ENCODE results near the gene FFAR1. TPM values are rescaled to one million over a fixed set of nuclear protein-coding genes. Genes with fewer than 3 reads are reported as not detected.

FFAR1 gene
- polyA plus RNA-seq, 1 of the 3 experiments (the other 2 are of a cell fraction), result not detected

DNA sequence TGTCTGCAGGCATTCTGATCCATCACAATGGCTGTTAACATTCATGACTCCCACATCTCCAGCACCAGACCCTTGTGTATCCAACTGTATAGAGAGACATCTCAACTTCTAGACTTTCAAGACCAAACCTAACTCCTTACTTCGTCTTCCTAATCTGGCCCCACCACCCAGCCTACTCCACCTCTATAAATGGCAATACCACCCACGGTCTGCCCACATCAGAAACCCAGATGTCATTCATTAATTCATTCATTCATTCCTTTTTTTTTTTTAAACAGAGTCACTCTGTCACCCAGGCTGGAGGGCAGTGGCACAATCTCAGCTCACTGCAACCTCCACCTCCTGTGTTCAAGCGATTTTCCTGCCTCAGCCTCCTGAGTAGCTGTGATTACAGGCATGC is 33.6 kb downstream of the FFAR1 start:
- DNase-seq, result no peak
- Histone ChIP-seq H3K79me2 (ENCODE audit: insufficient read depth) (no peaks in the 10 kb centered on the region), H3K9ac (no peak overlapping the region), H3K36me3 (replicated peaks in 1 of 2; ENCODE audit: control insufficient read depth in 1 of 2, insufficient read depth in 2 of 2, low read length in 1 of 2) (no peaks in the 10 kb centered on the region), H3K9me2 (no peaks in the 10 kb centered on the region), H3K9me3 (peaks cover 4% of the 10 kb centered on the region; the same call in 1 of the 2 replicates), H3K4me3 (ENCODE audit: low read depth in 2 of 2, low read length in 1 of 2) (no peak overlapping the region), H3K4me1 (ENCODE audit: control insufficient read depth in 1 of 2, insufficient read depth in 2 of 2, low read depth in 1 of 2, low read length in 1 of 2) (no peaks in the 10 kb centered on the region), H4K20me1 (ENCODE audit: insufficient read depth) (no peaks in the 10 kb centered on the region), H3F3A (replicated peaks; ENCODE audit: insufficient read depth) (no peaks in the 10 kb centered on the region), H3K27me3 (ENCODE audit: insufficient read depth) (peaks cover 10% of the 10 kb centered on the region; the same call in 1 of the 2 replicates), H3K27ac (ENCODE audit: low read depth in 2 of 2, low read length in 1 of 2) (no peak overlapping the region), H2AFZ (ENCODE audit: low read depth) (no peak overlapping the region), H3K4me2 (no peak overlapping the region)
- CTCF ChIA-PET, result interaction anchor here (0.8 kb wide), 1 partner anchor 129 kb away, joined by 3 read pairs; no protein-coding TSS in a partner anchor
- 0% methylated on average over 3 of the region's 3 CpGs for WGBS (ENCODE audit: low lambda C conversion rate)
- POLR2A ChIA-PET, result no interaction called here
- TF ChIP-seq, protein P1, sequence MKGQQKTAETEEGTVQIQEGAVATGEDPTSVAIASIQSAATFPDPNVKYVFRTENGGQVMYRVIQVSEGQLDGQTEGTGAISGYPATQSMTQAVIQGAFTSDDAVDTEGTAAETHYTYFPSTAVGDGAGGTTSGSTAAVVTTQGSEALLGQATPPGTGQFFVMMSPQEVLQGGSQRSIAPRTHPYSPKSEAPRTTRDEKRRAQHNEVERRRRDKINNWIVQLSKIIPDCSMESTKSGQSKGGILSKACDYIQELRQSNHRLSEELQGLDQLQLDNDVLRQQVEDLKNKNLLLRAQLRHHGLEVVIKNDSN (IDR thresholded peaks at IDR 0.05; ENCODE audit: borderline replicate concordance, low read depth), result no peak
- TF ChIP-seq SMC3 (IDR thresholded peaks at IDR 0.05; ENCODE audit: low read depth, low read length) (no peak), RFX5 (IDR thresholded peaks at IDR 0.05; ENCODE audit: low read length) (no peak)

DNA sequence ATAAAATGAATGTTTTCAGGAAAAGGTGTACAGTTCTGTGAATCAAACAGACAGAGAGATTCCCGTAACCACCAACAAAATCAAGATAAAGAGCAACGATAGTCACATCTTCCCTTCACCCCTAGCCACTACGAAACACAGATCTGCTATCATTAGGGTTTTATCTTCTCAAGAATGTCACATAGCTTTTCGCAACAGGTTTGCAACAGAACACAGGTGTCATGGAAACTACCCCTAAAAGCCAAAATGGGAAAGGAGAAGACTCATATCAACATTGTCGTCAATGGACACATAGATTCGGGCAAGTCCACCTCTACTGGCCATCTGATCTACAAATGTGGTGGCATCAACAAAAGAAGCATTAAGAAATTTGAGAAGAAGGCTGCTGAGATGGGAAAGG is 34.2 kb downstream of the FFAR1 start:
- H3K27me3 ChIP-seq (ENCODE audit: insufficient read depth), result 0 out of 2 replicates have a peak, but pooled peaks cover 8% of the 10 kb centered on the region
- WGBS (ENCODE audit: low lambda C conversion rate), result 5% methylated on average over 6 of the region's 6 CpGs
- no peak overlapping the region for H2AFZ ChIP-seq (ENCODE audit: low read depth)
- H4K20me1 ChIP-seq (ENCODE audit: insufficient read depth), result no peaks in the 10 kb centered on the region
- H3K9ac ChIP-seq, result no peak overlapping the region
- no peak overlapping the region for H3K4me2 ChIP-seq
- H3F3A ChIP-seq (replicated peaks; ENCODE audit: insufficient read depth), result no peaks in the 10 kb centered on the region
- no peaks in the 10 kb centered on the region for H3K36me3 ChIP-seq (replicated peaks in 1 of 2; ENCODE audit: control insufficient read depth in 1 of 2, insufficient read depth in 2 of 2, low read length in 1 of 2)
- no peak overlapping the region for H3K4me3 ChIP-seq (ENCODE audit: low read depth in 2 of 2, low read length in 1 of 2)
- ChIA-PET CTCF (interaction anchor here (0.6 kb wide), 1 partner anchor 113 kb away, joined by 3 read pairs; no protein-coding TSS in a partner anchor), POLR2A (no interaction called here)
- DNase-seq, result no peak
- TF ChIP-seq ELF1 (IDR thresholded peaks at IDR 0.05) (no peak), TEAD4 (IDR thresholded peaks at IDR 0.05; ENCODE audit: borderline replicate concordance, insufficient read depth) (no peak), EZH2phosphoT487 (IDR thresholded peaks at IDR 0.05; ENCODE audit: borderline replicate concordance, low read depth) (no peak), GATA2 (CRISPR knock-in tag; IDR thresholded peaks at IDR 0.05) (no peak), TCF12 (IDR thresholded peaks at IDR 0.05) (no peak), NFIC (IDR thresholded peaks at IDR 0.05; ENCODE audit: borderline replicate concordance) (no peak), FOSL2 (IDR thresholded peaks at IDR 0.05; ENCODE audit: borderline replicate concordance, low read depth) (no peak), RCOR1 (IDR thresholded peaks at IDR 0.05; ENCODE audit: low read length) (no peak), TAF1 (IDR thresholded peaks at IDR 0.05; ENCODE audit: borderline replicate concordance, low read depth, low read length) (no peak), YY1 (IDR thresholded peaks at IDR 0.05; ENCODE audit: low read depth) (no peak), GABPA (IDR thresholded peaks at IDR 0.05; ENCODE audit: low read depth) (no peak), RAD21 (IDR thresholded peaks at IDR 0.05; ENCODE audit: low read length) (no peak), MXI1 (IDR thresholded peaks at IDR 0.05; ENCODE audit: low read depth, low read length) (no peak), EP300 (IDR thresholded peaks at IDR 0.05; ENCODE audit: borderline replicate concordance in 1 of 2, low read depth in 1 of 2, low read length in 1 of 2) (no peak)
- TF ChIP-seq, protein P1 (IDR thresholded peaks at IDR 0.05; ENCODE audit: borderline replicate concordance, low read depth), result no peak
- TF ChIP-seq, protein P2, sequence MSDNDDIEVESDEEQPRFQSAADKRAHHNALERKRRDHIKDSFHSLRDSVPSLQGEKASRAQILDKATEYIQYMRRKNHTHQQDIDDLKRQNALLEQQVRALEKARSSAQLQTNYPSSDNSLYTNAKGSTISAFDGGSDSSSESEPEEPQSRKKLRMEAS (IDR thresholded peaks at IDR 0.05; ENCODE audit: low read depth), result no peak
- TF ChIP-seq, protein P3, sequence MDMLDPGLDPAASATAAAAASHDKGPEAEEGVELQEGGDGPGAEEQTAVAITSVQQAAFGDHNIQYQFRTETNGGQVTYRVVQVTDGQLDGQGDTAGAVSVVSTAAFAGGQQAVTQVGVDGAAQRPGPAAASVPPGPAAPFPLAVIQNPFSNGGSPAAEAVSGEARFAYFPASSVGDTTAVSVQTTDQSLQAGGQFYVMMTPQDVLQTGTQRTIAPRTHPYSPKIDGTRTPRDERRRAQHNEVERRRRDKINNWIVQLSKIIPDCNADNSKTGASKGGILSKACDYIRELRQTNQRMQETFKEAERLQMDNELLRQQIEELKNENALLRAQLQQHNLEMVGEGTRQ (IDR thresholded peaks at IDR 0.05; ENCODE audit: borderline replicate concordance, low read depth, low read length), result no peak
- TF ChIP-seq, protein P4, sequence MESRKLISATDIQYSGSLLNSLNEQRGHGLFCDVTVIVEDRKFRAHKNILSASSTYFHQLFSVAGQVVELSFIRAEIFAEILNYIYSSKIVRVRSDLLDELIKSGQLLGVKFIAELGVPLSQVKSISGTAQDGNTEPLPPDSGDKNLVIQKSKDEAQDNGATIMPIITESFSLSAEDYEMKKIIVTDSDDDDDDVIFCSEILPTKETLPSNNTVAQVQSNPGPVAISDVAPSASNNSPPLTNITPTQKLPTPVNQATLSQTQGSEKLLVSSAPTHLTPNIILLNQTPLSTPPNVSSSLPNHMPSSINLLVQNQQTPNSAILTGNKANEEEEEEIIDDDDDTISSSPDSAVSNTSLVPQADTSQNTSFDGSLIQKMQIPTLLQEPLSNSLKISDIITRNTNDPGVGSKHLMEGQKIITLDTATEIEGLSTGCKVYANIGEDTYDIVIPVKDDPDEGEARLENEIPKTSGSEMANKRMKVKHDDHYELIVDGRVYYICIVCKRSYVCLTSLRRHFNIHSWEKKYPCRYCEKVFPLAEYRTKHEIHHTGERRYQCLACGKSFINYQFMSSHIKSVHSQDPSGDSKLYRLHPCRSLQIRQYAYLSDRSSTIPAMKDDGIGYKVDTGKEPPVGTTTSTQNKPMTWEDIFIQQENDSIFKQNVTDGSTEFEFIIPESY (IDR thresholded peaks at IDR 0.05; ENCODE audit: borderline replicate concordance, low read depth), result no peak
- TF ChIP-seq, protein P5, sequence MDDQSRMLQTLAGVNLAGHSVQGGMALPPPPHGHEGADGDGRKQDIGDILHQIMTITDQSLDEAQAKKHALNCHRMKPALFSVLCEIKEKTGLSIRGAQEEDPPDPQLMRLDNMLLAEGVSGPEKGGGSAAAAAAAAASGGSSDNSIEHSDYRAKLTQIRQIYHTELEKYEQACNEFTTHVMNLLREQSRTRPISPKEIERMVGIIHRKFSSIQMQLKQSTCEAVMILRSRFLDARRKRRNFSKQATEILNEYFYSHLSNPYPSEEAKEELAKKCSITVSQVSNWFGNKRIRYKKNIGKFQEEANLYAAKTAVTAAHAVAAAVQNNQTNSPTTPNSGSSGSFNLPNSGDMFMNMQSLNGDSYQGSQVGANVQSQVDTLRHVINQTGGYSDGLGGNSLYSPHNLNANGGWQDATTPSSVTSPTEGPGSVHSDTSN (IDR thresholded peaks at IDR 0.05), result no peak
- peaks cover 10% of the 10 kb centered on the region; the same call in 1 of the 2 replicates for H3K9me3 ChIP-seq
- H3K9me2 ChIP-seq, result no peaks in the 10 kb centered on the region
- H3K27ac ChIP-seq (ENCODE audit: low read depth in 2 of 2, low read length in 1 of 2), result no peak overlapping the region
- H3K79me2 ChIP-seq (ENCODE audit: insufficient read depth), result no peaks in the 10 kb centered on the region
- H3K4me1 ChIP-seq (ENCODE audit: control insufficient read depth in 1 of 2, insufficient read depth in 2 of 2, low read depth in 1 of 2, low read length in 1 of 2), result no peaks in the 10 kb centered on the region

Data from SK-N-SH (cell line).